Vagina (tissue), 2 donors: ENCODE data around the gene RASSF8.

Source experiments
- CTCF ChIP-seq, 3 experiments: fragments of 450-650 bp in 2 of 3; fragments of 200-600 bp in 1 of 3; sonication (generic) in 1 of 3; IDR thresholded peaks; one replicate each; pipeline ENCODE4 v1.5.1; 2017 to 2019; ENCODE audit warnings: antibody characterized with exemption in 3 of 3, mild to moderate bottlenecking in 2 of 3, moderate library complexity in 2 of 3
- POLR2AphosphoS5 ChIP-seq, 2 donors: sonication (generic); formaldehyde crosslinking; IDR thresholded peaks; one replicate each; pipeline ENCODE4 v1.9.0; 2017; ENCODE audit warnings: antibody characterized with exemption in 2 of 2, mild to moderate bottlenecking in 2 of 2, low read depth in 1 of 2; ENCODE audit not compliant: insufficient read depth in 1 of 2

- TF ChIP-seq CTCF (IDR thresholded peaks at IDR 0.05) (no peak), POLR2AphosphoS5 (IDR thresholded peaks at IDR 0.05; ENCODE audit: insufficient read depth in 1 of 2, low read depth in 1 of 2) (no peak)
These were observed 158.6 kb downstream of the RASSF8 start for GRCh38 chr12:26116829-26117715.
